BLaER1 (cell line): ENCODE measurements around the gene MAP4K4.

Experiments
- H3K27ac ChIP-seq: shearing (Covaris generic); formaldehyde crosslinking; 2 replicates; pipeline ENCODE4 v1.8.1; 2022
- H3K27me3 ChIP-seq: shearing (Covaris generic); formaldehyde crosslinking; 2 replicates; pipeline ENCODE4 v1.8.1; 2022
- H3K36me3 ChIP-seq: shearing (Covaris generic); formaldehyde crosslinking; 2 replicates; pipeline ENCODE4 v1.8.1; 2022
- H3K4me1 ChIP-seq: shearing (Covaris generic); formaldehyde crosslinking; 2 replicates; pipeline ENCODE4 v1.8.1; 2022
- H3K4me2 ChIP-seq: shearing (Covaris generic); formaldehyde crosslinking; 2 replicates; pipeline ENCODE4 v1.8.1; 2022
- H3K4me3 ChIP-seq: shearing (Covaris generic); formaldehyde crosslinking; 2 replicates; pipeline ENCODE4 v1.8.1; 2022
- H3K9ac ChIP-seq: shearing (Covaris generic); formaldehyde crosslinking; 2 replicates; pipeline ENCODE4 v1.8.1; 2022
- H3K9me3 ChIP-seq: shearing (Covaris generic); formaldehyde crosslinking; 2 replicates; pipeline ENCODE4 v1.8.1; 2022
- H4K20me1 ChIP-seq: shearing (Covaris generic); formaldehyde crosslinking; 2 replicates; pipeline ENCODE4 v1.8.1; 2022
- Cebpa-rat ChIP-seq: shearing (Covaris generic); IDR thresholded peaks from 2 replicates; pipeline ENCODE4 v1.8.1; 2022

Gene MAP4K4

DNA sequence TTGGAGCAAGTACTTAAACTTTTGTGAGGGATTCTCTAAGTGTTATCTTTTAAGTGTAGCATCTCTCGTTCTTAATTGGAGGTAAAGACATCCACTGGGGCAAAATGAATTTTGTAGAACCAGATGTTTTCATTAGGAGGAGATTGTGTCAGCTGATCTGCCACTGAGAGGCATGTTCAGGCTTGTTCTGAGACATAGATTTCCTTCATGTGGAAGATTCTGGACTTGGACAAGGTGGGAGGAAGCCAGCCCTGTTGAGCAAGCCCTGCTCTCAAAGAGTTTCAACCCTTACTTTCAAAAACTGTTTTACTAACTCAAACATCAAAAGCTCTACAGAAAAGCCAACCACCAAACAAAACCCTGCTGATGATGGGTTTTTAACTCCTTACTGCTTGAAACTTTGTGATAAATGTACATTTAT is 6.5 kb downstream of the MAP4K4 start:
- Histone ChIP-seq H3K27me3 (no peaks in the 10 kb centered on the region), H3K9me3 (peaks cover 11% of the 10 kb centered on the region; the same call in 1 of the 2 replicates), H3K9ac (no peak overlapping the region), H3K4me3 (no peak overlapping the region), H3K36me3 (peaks cover 51% of the 10 kb centered on the region), H3K27ac (peak overlapping the region; percentile 71), H3K4me2 (peak overlapping the region; percentile 67), H3K4me1 (peaks cover 94% of the 10 kb centered on the region), H4K20me1 (peaks cover 100% of the 10 kb centered on the region)
- TF ChIP-seq Cebpa-rat = no peak

DNA sequence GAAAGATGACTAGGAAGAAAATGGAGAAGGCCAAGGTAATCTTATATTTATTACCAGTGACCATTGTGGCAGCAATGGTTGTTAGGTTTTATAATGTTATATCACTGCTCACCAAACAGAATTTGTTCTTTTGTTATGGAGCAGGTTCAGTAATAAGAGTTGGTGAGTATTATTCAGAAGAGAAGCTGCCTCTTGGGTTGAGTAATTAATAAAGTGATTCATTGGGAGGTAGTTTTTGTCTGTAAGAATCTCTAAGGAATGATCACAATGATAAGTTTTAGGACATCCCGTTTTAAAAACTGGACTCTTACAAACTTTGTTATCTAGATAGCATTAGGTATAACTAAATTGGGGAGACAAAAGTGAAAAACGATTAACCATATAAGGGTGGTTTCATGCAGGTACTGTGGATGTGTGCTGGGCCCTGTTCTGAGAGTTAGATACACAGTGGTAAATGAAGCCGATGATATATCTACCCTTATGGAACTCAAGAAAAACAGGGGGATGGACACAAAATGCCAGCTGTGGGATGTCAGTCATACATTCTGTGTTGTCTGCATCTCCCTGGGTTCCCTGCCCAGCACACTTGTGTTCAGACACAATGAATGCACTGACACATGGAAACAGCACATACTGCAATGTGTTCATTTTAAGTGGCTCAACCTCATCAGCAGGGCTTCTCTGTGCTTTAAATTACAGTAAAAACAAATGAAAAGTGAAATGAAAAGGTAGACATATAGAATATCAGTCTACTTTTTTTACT is 7.5 kb downstream of the MAP4K4 start:
- H3K9ac ChIP-seq = no peak overlapping the region
- peaks cover 100% of the 10 kb centered on the region for H4K20me1 ChIP-seq
- H3K4me3 ChIP-seq = no peak overlapping the region
- peak overlapping the region; percentile 71; the same call in 1 of the 2 replicates for H3K27ac ChIP-seq
- peaks cover 99% of the 10 kb centered on the region for H3K4me1 ChIP-seq
- peak overlapping the region; percentile 70 for H3K4me2 ChIP-seq
- H3K27me3 ChIP-seq = no peaks in the 10 kb centered on the region
- H3K9me3 ChIP-seq = peaks cover 11% of the 10 kb centered on the region; the same call in 1 of the 2 replicates
- TF ChIP-seq Cebpa-rat = no peak
- peaks cover 56% of the 10 kb centered on the region for H3K36me3 ChIP-seq

DNA sequence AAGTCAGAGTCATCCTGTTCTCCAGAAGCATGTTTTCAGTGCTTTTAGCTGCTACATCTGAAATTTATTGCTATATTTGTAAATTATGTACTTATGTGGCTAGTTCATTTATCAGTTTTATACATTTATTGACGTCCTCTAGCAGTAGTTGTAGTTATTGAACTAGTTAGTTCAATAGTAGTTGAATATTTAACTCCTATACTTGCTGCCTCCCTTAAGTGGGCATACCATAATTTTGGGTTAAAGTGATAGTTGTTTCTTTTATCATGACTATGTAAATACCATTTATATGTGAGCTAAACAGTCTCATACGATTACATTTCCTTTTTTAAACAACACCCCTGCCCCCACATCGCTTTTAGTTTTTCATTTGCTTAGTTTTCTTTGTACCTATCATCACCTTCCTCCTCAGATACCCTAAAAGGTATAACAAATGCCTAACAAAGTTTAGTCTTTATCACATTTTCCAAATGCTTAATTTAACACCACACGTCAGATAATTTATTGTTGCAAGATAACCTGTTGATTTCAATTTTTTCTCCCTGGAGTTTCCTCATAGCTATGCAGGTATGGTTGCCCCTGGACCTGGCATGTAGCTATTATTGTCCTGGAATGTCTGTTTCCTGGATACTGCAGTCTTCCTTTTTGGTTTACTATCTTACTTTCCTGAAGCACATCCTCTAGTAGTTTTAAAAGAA is 8.8 kb downstream of the MAP4K4 start:
- Histone ChIP-seq H3K9me3 (peaks cover 11% of the 10 kb centered on the region; the same call in 1 of the 2 replicates), H3K27ac (no peak overlapping the region), H3K4me2 (peak overlapping the region; percentile 70), H3K4me1 (peaks cover 99% of the 10 kb centered on the region), H3K27me3 (no peaks in the 10 kb centered on the region), H4K20me1 (peaks cover 100% of the 10 kb centered on the region), H3K4me3 (peak overlapping the region; percentile 1; the same call in 1 of the 2 replicates), H3K9ac (0 out of 2 replicates have a peak overlapping the region, but pooled peaks have one; percentile 9), H3K36me3 (peaks cover 60% of the 10 kb centered on the region)
- TF ChIP-seq Cebpa-rat = no peak

DNA sequence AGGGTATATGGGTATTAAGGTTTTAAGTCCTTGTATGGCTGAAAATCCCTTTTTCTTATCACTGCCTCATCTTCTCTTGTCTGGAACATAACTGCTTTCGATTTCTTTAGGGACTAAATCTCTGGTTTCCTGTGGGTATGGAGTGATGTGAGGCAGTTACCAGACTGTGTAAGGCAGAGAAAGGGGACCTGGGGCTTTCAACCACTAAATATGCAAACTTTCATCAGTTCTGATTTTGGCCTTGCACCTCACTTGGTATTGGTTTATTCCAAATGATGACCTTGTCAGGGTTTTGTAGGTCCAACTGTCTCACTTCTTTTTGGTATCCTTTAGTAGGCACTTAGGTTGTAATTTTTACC is 9.3 kb downstream of the MAP4K4 start:
- no peak for TF ChIP-seq Cebpa-rat
- H3K27ac ChIP-seq = no peak overlapping the region
- H3K36me3 ChIP-seq = peaks cover 58% of the 10 kb centered on the region
- H3K4me1 ChIP-seq = peaks cover 94% of the 10 kb centered on the region
- H3K9me3 ChIP-seq = peaks cover 11% of the 10 kb centered on the region; the same call in 1 of the 2 replicates
- peaks cover 100% of the 10 kb centered on the region for H4K20me1 ChIP-seq
- H3K4me3 ChIP-seq = peak overlapping the region; percentile 1; the same call in 1 of the 2 replicates
- peak overlapping the region; percentile 70 for H3K4me2 ChIP-seq
- H3K27me3 ChIP-seq = no peaks in the 10 kb centered on the region
- H3K9ac ChIP-seq = 0 out of 2 replicates have a peak overlapping the region, but pooled peaks have one; percentile 9

DNA sequence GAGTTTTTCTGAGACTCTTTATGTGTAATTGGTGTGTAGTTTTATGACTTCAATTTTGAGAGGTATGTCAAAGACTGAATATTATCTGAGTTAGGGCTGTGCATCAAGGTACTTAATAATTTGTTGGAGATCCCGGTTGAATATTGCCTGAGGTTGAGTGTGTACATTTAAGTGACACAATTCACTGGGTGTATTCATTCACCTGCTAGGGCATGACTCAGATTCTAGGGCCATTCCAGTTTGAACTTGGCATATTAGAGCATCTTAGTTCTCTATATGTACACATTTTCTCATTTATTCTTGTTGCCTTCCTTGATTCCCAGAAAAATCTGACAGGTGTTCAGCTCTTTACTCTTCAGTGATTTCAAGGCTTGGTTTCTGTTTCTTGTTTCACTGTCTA is 12.5 kb downstream of the MAP4K4 start:
- H3K27ac ChIP-seq = no peak overlapping the region
- no peak for TF ChIP-seq Cebpa-rat
- peak overlapping the region; percentile 45 for H3K4me2 ChIP-seq
- peak overlapping the region; percentile 30; the same call in 1 of the 2 replicates for H3K9ac ChIP-seq
- no peaks in the 10 kb centered on the region for H3K27me3 ChIP-seq
- peaks cover 87% of the 10 kb centered on the region for H3K4me1 ChIP-seq
- H4K20me1 ChIP-seq = peaks cover 100% of the 10 kb centered on the region
- peaks cover 68% of the 10 kb centered on the region for H3K36me3 ChIP-seq
- no peaks in the 10 kb centered on the region for H3K9me3 ChIP-seq
- H3K4me3 ChIP-seq = no peak overlapping the region

DNA sequence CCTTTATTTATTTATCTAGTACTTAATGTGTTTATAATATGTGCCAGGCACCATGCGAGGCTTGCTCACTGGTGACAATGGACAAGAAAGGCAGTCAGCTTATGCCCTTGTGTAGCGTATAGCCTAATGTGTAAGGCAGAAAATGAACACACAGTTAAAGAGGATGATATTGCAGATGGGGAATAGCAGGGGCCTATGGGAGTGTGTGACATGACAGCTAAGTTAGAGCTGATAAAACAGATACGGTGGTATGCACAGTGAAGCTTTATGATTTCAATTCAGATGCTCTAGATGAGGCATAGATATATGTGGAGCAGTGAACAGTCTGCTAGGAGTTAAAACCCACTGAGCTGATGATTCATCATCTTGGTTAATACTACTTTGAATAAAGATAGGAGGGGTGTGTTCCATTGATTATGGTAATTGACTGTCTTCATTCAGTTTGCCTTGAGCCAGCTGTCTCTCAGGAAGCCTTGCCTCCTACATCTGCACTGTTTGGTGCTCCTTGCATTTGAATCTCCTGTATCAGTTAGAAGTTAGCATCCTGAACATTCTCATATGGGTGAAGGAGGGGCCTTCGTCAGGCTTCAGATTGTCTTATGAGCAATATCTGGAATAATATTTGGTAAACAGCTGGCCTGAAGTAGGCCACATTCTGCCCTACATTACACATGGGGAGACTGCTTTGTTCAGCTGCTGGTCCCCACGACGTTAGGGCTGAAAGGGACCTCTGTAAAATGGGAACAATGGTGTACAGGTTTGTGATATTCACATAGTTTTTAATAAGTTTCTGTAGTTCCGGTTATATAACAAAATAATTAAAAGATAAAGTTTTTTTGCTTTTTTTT is 13.2 kb downstream of the MAP4K4 start:
- H3K4me2 ChIP-seq = peak overlapping the region; percentile 45

DNA sequence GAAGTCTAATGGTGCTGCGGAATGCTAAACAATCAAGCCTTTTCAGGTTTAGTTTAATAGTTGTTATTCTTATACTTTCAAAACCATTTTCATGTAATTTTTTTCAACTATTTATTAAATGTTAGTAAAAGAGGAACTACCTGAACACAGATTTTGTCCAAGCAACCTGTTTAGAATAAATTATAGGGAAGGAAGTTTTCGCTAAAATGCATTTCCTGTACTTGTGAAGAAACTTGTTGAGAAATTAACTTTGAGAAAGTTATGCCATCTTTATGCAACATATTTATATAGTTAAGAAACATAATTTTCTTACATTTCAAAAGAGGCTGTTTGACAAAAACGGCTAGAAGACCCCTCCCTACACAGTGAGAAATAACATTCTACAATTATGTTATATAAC is 16.6 kb downstream of the MAP4K4 start:
- Histone ChIP-seq H3K36me3 (peaks cover 61% of the 10 kb centered on the region), H3K4me1 (peaks cover 78% of the 10 kb centered on the region), H3K27ac (no peak overlapping the region; the same call in 1 of the 2 replicates), H3K9ac (no peak overlapping the region), H3K4me3 (no peak overlapping the region), H4K20me1 (peaks cover 98% of the 10 kb centered on the region), H3K9me3 (peaks cover 6% of the 10 kb centered on the region; the same call in 1 of the 2 replicates), H3K27me3 (no peaks in the 10 kb centered on the region), H3K4me2 (peak overlapping the region; percentile 8; the same call in 1 of the 2 replicates)
- TF ChIP-seq Cebpa-rat = no peak

More for the DNA sequence above, 13.2 kb downstream of the MAP4K4 start:
- H3K27ac ChIP-seq = no peak overlapping the region
- H3K27me3 ChIP-seq = no peaks in the 10 kb centered on the region
- no peak overlapping the region for H3K4me3 ChIP-seq
- no peaks in the 10 kb centered on the region for H3K9me3 ChIP-seq
- H3K4me1 ChIP-seq = peaks cover 87% of the 10 kb centered on the region
- H3K9ac ChIP-seq = peak overlapping the region; percentile 30; the same call in 1 of the 2 replicates
- H3K36me3 ChIP-seq = peaks cover 71% of the 10 kb centered on the region
- no peak for TF ChIP-seq Cebpa-rat
- H4K20me1 ChIP-seq = peaks cover 100% of the 10 kb centered on the region

DNA sequence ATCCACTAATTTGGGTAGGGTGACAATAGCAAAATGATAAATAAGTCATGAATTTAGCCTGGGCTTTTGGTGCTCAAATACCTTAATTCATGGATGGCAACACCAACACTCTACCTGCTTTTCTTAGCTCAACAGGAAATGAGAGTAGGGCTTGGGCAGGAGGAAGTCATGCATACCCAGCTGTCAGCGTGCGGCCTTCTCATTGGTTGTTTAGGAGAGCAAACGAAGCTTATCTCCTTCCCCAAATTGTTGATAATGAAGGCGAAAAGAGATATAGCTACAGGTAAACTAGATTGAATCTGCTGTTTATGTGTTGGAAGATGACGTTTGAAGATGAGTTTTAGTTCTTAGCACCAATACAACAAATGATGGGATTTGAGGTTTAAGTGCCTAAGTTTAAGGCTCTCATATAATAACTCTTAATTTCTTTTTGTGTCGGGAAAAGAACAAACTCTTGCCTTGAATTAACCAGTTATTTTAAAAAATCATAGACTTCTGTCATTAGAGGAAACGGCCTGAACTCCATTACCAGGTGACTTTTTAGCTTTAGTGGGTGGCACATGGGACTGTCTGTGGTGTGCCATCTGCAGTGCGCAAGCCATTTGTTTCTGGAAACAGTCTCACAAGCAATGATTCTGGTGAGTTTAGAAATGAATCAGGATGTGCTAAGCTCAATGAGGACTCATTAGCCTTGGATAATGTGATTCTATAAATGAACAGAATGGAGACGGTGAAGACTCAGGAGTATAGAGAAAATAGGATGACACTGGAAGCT is 19.8 kb downstream of the MAP4K4 start:
- no peak overlapping the region for H3K9ac ChIP-seq
- peaks cover 38% of the 10 kb centered on the region for H3K9me3 ChIP-seq
- no peak overlapping the region for H3K27ac ChIP-seq
- no peak for TF ChIP-seq Cebpa-rat
- peak overlapping the region; percentile 72 for H3K4me2 ChIP-seq
- H3K4me1 ChIP-seq = peaks cover 56% of the 10 kb centered on the region
- H3K27me3 ChIP-seq = no peaks in the 10 kb centered on the region
- peaks cover 98% of the 10 kb centered on the region for H4K20me1 ChIP-seq
- peaks cover 72% of the 10 kb centered on the region for H3K36me3 ChIP-seq
- H3K4me3 ChIP-seq = no peak overlapping the region; the same call in 1 of the 2 replicates
